IPS-NIHi11 (cell line): ENCODE results near the gene RPL23.
"Not testable (repeated sequence)": the region's sequence is repeated elsewhere in the genome, so short reads cannot be mapped to it uniquely, and the experiment has no call there.

Experiments
- DNase-seq: peaks from one replicate; pipeline ENCODE4 v3.0.0; 2012; ENCODE audit warnings: mixed read lengths, low spot score

Gene RPL23

GRCh38 chr17:38867179-38867967 is 13.9 kb upstream of the RPL23 start:
- no peak for DNase-seq

GRCh38 chr17:38864636-38865398 is 11.3 kb upstream of the RPL23 start:
- DNase-seq: no peak

DNA sequence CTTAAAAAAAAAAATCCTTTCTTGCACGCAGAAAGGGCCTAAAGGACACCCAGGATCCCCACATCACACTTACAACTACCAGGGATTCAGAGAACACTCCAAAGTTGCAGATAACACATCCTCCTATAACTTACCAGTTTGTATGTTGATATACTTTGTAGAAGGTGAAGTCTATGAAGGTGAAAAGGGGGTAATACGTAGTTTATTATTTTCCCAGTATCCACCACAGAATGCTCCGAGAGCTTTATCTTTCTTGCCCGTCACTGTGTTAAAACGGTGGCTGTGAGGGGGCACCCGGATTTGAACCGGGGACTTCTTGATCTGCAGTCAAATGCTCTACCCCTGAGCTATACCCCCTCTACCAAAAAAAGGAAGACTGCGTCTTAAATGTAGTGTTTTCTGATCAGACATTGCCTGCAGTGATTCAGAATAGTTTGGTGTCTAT is 7.9 kb upstream of the RPL23 start:
- no peak for DNase-seq

DNA sequence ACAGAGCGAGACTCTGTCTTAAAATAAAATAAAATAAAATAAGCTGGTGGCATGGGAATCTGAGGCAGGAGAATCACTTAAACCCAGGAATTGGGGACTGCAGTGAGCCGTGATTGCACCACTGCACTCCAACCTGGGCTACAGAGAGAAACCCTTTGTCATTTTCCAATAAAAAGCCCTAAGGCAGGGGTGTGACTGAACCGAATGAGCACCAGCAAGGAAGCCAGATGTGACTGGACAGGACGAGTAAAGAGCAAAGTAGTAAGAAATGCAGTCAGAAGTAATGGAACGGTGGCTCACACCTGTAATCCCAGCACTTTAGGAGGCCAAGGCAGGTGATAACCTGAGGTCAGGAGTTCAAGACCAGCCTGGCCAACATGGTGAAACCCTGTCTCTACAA is 3.8 kb upstream of the RPL23 start:
- DNase-seq: no peak

- not testable (repeated sequence) for DNase-seq
These were observed 1.7 kb upstream of the RPL23 start for GRCh38 chr17:38855101-38855714.

GRCh38 chr17:38852771-38853291 is 690 bp downstream of the RPL23 start:
- no peak for DNase-seq

DNA sequence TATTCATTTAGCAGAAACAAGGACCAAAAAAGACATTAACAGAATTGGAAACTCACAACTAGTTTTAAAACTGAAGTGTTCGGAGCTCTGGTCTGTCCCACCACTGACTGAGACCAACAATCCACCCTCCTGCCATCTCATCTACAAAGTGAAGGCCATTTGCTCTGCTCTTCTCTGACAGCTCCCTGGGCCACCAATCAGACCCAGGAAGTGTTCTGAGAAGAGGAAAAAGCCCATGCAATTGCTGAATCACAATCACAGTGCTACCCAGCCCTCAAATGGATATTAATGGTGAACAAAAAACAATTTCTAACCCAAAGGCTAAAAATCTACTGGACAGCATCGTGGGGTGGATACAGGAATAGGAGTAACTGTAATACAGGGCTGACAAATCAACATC is 2.1 kb downstream of the RPL23 start:
- DNase-seq: no peak

- DNase-seq: no peak
These were observed 3.1 kb downstream of the RPL23 start for GRCh38 chr17:38850374-38850773.

DNA sequence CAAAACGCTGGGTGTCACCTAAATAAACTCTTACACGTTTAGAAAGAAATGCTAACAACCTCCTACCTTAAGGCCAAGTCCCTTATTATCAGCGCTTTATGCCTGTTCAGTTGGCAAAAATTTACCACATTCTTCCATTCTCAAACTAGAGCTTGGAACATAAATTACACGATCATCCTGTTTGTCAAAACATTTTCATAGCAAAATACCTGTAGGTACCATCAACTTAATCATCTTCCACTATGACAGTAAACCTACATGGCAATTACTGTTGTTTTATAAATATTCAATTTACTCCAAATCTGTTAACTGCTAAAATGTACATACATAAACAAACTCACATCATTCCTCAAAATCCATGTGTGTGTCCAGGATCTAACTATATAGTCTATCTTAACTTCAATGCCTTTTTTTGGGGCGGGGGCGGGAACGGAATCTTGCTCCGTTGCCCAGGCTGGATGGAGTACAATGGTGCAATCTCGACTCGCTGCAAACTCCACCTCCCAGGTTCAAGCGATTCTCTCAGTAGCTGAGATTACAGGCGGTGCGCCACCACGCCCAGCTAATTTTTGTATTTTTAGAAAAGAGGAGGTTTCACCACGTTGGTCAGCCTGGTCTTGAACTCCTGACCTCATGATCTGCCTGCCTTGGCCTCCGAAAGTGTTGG is 4.4 kb downstream of the RPL23 start:
- DNase-seq: no peak

DNA sequence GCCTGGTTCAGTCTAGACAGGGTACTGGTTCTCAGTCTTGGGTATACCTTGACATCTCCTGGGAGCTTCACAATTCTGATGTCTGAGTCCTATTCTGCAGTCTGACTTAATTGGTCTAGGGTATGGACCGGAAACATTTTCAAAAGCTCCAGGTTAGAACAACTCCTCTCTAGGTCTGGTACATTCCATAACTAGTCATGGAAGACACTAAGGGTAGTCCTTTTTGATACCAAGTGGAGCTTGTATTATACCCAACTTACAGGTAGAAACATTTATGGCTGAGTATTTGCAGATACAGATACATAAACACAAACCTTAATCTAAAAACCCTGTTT is 5.0 kb downstream of the RPL23 start:
- DNase-seq: no peak

DNA sequence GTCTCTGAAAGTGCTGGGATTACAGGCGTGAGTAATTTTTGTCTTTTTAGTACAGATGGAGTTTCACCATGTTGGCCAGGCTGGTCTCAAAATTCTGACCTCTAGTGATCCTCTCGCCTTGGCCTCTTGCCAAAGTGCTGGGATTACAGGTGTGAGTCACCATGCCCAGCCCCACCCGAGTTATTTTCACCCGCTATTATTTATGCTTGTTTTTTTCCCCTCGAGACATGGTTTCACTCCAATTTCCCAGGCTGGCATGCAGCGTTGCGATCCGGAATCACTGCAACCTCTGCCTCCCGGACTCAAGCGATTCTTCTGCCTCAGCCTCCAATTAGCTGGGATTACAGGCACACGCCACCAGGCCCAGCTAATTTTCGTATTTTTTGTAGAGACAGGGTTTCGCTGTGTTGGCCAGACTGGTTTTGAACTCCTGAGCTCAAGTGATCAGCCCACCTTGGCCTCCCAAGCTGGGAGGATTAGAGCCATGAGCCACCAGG is 9.2 kb downstream of the RPL23 start:
- DNase-seq: no peak

- DNase-seq: no peak
These were observed 27.7 kb downstream of the RPL23 start for GRCh38 chr17:38825762-38826247.

DNA sequence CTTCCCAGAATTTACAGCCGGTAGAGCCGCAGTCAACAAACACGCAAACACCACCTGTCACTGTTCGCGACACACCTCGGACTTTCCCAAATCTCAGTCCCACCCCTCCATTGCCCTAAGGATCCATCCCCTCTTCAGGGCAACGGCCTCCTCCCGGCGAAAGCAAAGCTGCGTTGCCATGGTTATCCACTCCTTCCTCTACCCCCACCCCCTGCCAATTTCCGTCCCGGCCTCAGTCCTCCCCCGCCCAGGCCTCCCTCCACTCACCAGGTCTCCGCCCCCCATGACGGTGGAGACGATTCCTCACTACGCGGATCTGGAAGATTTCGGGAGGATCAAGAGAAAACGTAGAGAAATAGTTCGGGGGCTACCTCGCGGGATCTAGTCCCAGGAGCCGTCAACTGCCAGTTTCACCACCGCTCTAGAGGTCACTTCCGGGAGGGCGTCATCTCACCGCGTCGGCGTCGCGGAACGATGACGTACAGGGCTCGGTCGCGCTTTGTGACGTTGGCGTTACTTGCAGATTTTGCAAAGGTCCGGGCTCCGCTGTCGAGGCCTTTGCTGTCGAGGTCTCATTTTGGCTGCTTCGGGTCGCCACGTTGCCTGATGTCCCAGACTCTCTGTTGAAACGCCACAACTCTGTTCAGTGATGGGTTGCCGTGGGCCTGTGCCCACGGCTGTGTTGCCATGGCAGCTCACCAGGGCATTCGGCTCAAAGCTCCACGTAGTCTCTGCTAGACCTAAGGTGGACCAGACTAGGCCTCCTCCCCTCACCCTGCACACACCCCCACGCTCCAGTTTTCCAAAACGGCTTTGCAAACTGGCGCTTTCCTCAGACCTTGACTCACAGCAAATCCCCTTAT is 28.4 kb downstream of the RPL23 start, which contains the start of gene CWC25:
TSS of gene CWC25 (minus strand) at position 423 of the 863 bp plus-strand sequence. CDS start at position 285, 138 bp downstream.
- peak; percentile 92 for DNase-seq

DNA sequence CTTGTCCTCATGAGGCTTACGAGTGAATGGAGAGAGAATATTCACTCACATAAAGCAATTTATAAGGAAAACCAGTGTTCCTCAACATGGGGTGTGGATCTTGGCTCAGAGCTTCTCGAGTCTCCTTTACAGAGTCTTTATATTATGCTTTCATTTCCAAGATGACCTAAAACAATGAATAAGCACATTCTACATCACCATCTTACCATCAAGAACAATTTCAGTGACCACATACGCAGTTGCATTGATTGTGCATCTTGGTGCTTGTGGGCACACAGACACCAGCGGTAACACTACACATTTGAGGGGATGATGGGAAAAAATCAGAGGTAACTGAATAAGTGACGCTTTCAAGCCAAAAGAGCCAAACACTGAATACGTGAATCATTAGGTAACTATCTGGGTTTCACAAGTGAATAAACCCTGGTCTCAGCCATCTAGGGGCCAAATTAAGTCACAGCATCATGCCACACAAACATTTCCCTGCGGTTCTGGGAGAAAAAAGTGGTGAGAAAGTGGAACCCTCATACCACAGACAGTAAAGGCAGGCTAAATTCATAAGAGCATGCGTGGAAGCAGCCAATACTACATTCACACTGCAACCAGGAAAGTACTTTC is 37.8 kb downstream of the RPL23 start:
- peak; percentile 16 for DNase-seq

- DNase-seq: no peak
These were observed 43.7 kb downstream of the RPL23 start for GRCh38 chr17:38809828-38810227.

DNA sequence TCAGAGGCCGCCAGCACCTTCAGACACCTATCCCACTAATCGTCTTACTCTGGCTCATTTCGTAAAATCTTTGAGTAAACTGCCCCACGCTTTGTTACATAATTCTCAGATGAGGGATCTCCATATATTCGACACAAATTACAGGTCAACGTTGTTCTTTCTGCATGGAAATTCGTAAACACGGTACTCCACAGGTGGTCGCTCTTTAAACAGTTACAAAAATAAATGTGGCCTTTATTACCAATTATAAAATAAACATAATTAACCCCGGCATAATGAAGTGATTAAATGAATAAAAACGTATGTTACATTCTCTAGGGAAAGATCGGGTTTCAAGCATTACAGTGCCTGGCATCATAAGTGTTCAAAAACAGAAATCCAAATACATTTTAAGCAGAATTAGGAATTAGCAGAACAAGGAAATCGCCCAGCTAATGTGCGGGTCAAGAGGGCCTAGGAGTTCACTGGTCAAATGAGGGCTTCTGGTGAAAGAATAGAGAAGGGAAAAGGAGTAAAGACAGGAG is 53.2 kb downstream of the RPL23 start:
- DNase-seq: no peak

GRCh38 chr17:38799501-38800236 is 53.9 kb downstream of the RPL23 start, which contains the start of gene PIP4K2B:
Gene PIP4K2B, minus strand, starts transcription at chr17:38799556. Its CDS starts 132 bp downstream, at chr17:38799424.
- DNase-seq: peak; percentile 98

- DNase-seq: peak; percentile 73
These were observed 54.7 kb downstream of the RPL23 start for GRCh38 chr17:38798614-38799500.
